H1 (cell line): Measurements from ENCODE around the gene ACTR5. TPM values are rescaled to one million over a fixed set of nuclear protein-coding genes. Genes with fewer than 3 reads are reported as not detected.

Source experiments
- ASH2L ChIP-seq: fragments of 200-600, 300-600 bp; sonication (generic); IDR thresholded peaks from one replicate; pipeline ENCODE4 v1.7.1; 2017; ENCODE audit warnings: low read length
- CHD7 ChIP-seq: fragments of 300-600 bp; sonication (generic); IDR thresholded peaks from 2 replicates; pipeline ENCODE4 v1.7.1; 2012; ENCODE audit warnings: low read length, moderate library complexity, mild to moderate bottlenecking, inconsistent platforms; ENCODE audit not compliant: insufficient replicate concordance
- CREB1 ChIP-seq: IDR thresholded peaks from 2 replicates; pipeline ENCODE4 v1.6.1; 2012; ENCODE audit warnings: inconsistent platforms
- E2F6 ChIP-seq: IDR thresholded peaks from 2 replicates; pipeline ENCODE4 v1.6.1; 2012; ENCODE audit warnings: inconsistent platforms
- PHF8 ChIP-seq: fragments of 200-600 bp; sonication (generic); conservative IDR thresholded peaks from 2 replicates; pipeline ENCODE4 v1.7.1; 2012; ENCODE audit warnings: low read depth, mild to moderate bottlenecking, inconsistent platforms, low read length, moderate library complexity
- POLR2A ChIP-seq, 2 experiments: IDR thresholded peaks; 1 replicate in 1 of 2; 2 replicates in 1 of 2; pipeline ENCODE4 v1.6.1; 2011; ENCODE audit warnings: low read depth in 2 of 2, low read length in 2 of 2, mild to moderate bottlenecking in 2 of 2; ENCODE audit errors: control extremely low read depth in 1 of 2
- RBBP5 ChIP-seq: IDR thresholded peaks from 2 replicates; pipeline ENCODE4 v1.7.1; 2012; ENCODE audit warnings: low read depth, mild to moderate bottlenecking, inconsistent platforms, low read length, moderate library complexity, borderline replicate concordance
- SIRT6 ChIP-seq: IDR thresholded peaks from one replicate; pipeline ENCODE4 v1.7.1; 2012; ENCODE audit warnings: low read length, inconsistent platforms
- SP4 ChIP-seq: IDR thresholded peaks from 2 replicates; pipeline ENCODE4 v1.6.1; 2012; ENCODE audit warnings: low read length, inconsistent platforms
- TBP ChIP-seq: IDR thresholded peaks from 2 replicates; pipeline ENCODE4 v1.6.1; 2011; ENCODE audit warnings: low read depth, low read length, improper control_type of control experiment
- YY1 ChIP-seq: IDR thresholded peaks from 2 replicates; pipeline ENCODE4 v1.6.1; 2011; ENCODE audit warnings: low read depth, mild to moderate bottlenecking, low read length
- polyA plus RNA-seq, 7 experiments: library from polyadenylated mRNA; depleted of rRNA in 3 of 7; stranded (reverse) in 5 of 7; unstranded in 2 of 7; fragments of >200 nt in 5 of 7; fragments of 200-250 nt in 2 of 7; gene quantifications; 1 replicate in 5 of 7; 2 replicates in 1 of 7; 4 replicates in 1 of 7; pipeline versions ENCODE4 v1.2.1 to v1.2.3, GENCODE V29; 2011 to 2013; ENCODE audit warnings: missing spikeins in 2 of 7, mixed read lengths in 2 of 7
- total RNA-seq: library from RNA; stranded (reverse); fragmentation: NEBNext Ultra II Directional; extraction: Animal tissue kit (Norgen Biotek cat#: 25700); gene quantifications from 2 replicates; pipeline ENCODE4 v1.2.1, GENCODE V29; 2021

The ACTR5 gene
- total and polyA plus RNA-seq, 2 of the 8 experiments (the other 6 are each of a cell fraction or from before 2014, with no cell fraction given) = 10.4 to 14.4 TPM

GRCh38 chr20:38748097-38748860 is at the start of gene ACTR5 (continued):
- TF ChIP-seq CHD7 = no peak
- peak; percentile 69; the same call in 1 of the 2 replicates for TF ChIP-seq E2F6
- peak; percentile 80 for TF ChIP-seq PHF8
- peak in 1 of 2 experiments; percentile 78; a peak in 2 of 3 replicates for TF ChIP-seq POLR2A (IDR thresholded peaks at IDR 0.05; ENCODE audit: control extremely low read depth in 1 of 2, low read depth in 2 of 2, low read length in 2 of 2)
- TF ChIP-seq ASH2L = peak; percentile 95
- TF ChIP-seq TBP = peak; percentile 35; the same call in 1 of the 2 replicates
- TF ChIP-seq YY1 = peak; percentile 95
- TF ChIP-seq RBBP5 = peak; percentile 92
- peak; percentile 82 for TF ChIP-seq CREB1
- no peak for TF ChIP-seq SIRT6
- TF ChIP-seq SP4 = 0 out of 2 replicates have a peak, but pooled peaks have one; percentile 49
